K562 (cell line): ENCODE results near the gene TMEM214.

Experiments used
- EP300 ChIP-seq: IDR thresholded peaks from 2 replicates; pipeline ENCODE4 v1.6.1; 2012; ENCODE audit warnings: low read length, improper control_type of control experiment
- POLR2A ChIP-seq: fragments of 450-650 bp; conservative IDR thresholded peaks from 2 replicates; pipeline ENCODE4 v1.6.1; 2016
- TF ChIP-seq, protein P1 (sequence below), 3 experiments: IDR thresholded peaks in 2 of 3; conservative IDR thresholded peaks in 1 of 3; 2 replicates each; pipeline ENCODE4 v1.5.1; 2011 to 2012; ENCODE audit warnings: low read length in 3 of 3, mild to moderate bottlenecking in 3 of 3, control low read depth in 2 of 3, improper control_type of control experiment in 1 of 3, inconsistent platforms in 1 of 3, low read depth in 1 of 3, mixed read lengths in 1 of 3, moderate library complexity in 1 of 3; ENCODE audit not compliant: insufficient read depth in 2 of 3

DNA sequence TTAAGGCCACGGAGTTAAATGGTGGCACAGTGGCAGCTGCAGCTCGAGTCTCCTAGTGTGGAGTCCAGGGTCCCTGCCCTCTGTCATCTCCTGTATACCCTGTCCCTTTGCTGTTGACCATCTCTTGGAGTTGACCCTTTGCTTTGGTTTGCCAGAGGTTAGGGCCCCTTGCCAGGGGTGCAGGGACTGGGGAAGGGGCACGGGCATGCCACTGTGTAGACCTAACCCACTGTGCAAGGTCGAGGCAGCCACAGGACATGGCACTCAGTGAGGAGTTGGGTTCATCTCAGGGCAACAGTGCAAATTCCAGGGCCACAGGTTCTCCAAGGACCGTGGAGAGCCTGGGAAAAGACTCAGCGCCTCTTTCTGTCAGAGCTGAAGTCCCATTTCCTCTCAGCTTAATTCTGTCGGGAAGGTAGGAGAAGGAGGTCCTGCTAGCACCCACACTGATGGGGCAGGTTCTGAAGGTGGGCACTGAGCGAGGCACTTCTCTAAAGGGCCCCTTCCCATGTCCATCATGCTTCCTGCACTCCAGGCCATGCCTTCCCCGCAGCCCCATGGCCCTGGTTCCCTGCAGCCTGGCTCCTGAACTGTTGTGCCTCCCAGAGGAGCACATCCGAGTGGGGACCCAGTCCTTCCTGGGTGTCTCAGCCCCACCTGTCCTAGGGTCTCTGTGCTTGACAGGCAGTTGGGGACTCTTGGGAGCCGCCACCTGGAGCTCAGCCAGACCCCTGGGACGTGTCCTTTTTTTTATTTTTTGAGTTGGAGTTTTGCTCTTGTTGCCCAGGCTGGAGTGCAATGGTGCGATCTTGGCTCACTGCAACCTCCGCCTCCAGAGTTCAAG lies 56.6 kb downstream of the TMEM214 start:
- TF ChIP-seq, protein P1, sequence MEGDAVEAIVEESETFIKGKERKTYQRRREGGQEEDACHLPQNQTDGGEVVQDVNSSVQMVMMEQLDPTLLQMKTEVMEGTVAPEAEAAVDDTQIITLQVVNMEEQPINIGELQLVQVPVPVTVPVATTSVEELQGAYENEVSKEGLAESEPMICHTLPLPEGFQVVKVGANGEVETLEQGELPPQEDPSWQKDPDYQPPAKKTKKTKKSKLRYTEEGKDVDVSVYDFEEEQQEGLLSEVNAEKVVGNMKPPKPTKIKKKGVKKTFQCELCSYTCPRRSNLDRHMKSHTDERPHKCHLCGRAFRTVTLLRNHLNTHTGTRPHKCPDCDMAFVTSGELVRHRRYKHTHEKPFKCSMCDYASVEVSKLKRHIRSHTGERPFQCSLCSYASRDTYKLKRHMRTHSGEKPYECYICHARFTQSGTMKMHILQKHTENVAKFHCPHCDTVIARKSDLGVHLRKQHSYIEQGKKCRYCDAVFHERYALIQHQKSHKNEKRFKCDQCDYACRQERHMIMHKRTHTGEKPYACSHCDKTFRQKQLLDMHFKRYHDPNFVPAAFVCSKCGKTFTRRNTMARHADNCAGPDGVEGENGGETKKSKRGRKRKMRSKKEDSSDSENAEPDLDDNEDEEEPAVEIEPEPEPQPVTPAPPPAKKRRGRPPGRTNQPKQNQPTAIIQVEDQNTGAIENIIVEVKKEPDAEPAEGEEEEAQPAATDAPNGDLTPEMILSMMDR (IDR thresholded peaks at IDR 0.05 in 2 of 3, conservative IDR thresholded peaks at IDR 0.05 in 1 of 3; ENCODE audit: insufficient read depth in 2 of 3, low read depth in 1 of 3, low read length in 3 of 3) = no peak
- TF ChIP-seq POLR2A (no peak), EP300 (no peak)
